Measurements from ENCODE around the gene RAP1GDS1. TPM values are rescaled to one million over a fixed set of nuclear protein-coding genes. Genes with fewer than 3 reads are reported as not detected.

The RAP1GDS1 gene
- total and polyA plus RNA-seq, 2 of the 4 experiments (the other 2 are of a cell fraction), result 29.0 to 85.1 TPM

DNA sequence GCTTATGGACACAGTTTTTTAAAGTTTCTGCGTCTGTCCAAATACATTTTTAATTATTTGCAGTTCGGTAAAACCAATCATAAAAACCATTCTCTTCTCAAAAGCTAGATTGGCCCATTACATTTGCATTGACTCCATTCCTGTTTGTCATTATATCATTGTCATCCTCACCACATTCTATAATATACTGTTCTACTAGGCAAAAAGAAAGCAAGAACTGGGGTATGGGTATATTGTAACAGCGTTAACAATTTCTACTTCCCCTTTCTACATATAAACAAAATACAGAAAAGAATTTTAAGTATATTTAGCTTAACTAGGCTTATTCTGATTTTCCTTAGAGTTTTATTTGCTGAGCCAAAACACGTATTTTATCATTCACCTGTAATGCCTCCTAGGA is 91.8 kb downstream of the RAP1GDS1 start:
- no peaks in the 10 kb centered on the region for H3K9me3 ChIP-seq (ENCODE audit: control insufficient read depth, insufficient read depth, low read length)
- no TSS peak for BruUV-seq (replicated peaks)
- no peak overlapping the region for H3K4me3 ChIP-seq (ENCODE audit: insufficient read depth, low read depth, low read length)
- no peaks in the 10 kb centered on the region for H4K20me1 ChIP-seq (ENCODE audit: insufficient read depth, low read length)
- H4K5ac ChIP-seq (ENCODE audit: low read depth, low read length), result no peak overlapping the region
- H3K36me3 ChIP-seq (ENCODE audit: control insufficient read depth, insufficient read depth, low read length), result no peaks in the 10 kb centered on the region; the same call in 1 of the 2 replicates
- H2BK120ac ChIP-seq (ENCODE audit: low read depth, low read length), result no peak overlapping the region
- no peak overlapping the region for H3K4me2 ChIP-seq (ENCODE audit: low read depth, low read length)
- H2AK5ac ChIP-seq (ENCODE audit: low read depth, low read length), result no peak overlapping the region
- H2AK9ac ChIP-seq (replicated peaks; ENCODE audit: low read depth, low read length, poor library complexity), result no peak overlapping the region
- DNase-seq (no peak), ATAC-seq (ENCODE audit: low read depth) (no peak)
- H3K4ac ChIP-seq (ENCODE audit: low read depth, low read length), result no peak overlapping the region
- CTCF ChIA-PET, result interaction anchor here (0.7 kb wide), 1 partner anchor 16 kb away, joined by 3 read pairs; no protein-coding TSS in a partner anchor
- H4K8ac ChIP-seq (ENCODE audit: low read depth in 2 of 2, low read length in 2 of 2), result no peak overlapping the region
- H3K18ac ChIP-seq (ENCODE audit: low read depth, low read length), result no peak overlapping the region
- H2BK20ac ChIP-seq (ENCODE audit: low read depth, low read length), result no peak overlapping the region
- intact Hi-C loops (cut with micrococcal nuclease), result no loop called here
- POLR2A ChIA-PET (ENCODE audit: unreplicated experiment), result no interaction called here
- H3K27ac ChIP-seq (ENCODE audit: insufficient read depth, low read length), result no peak overlapping the region
- no peak overlapping the region for H2AFZ ChIP-seq (replicated peaks; ENCODE audit: low read length, poor library complexity)
- WGBS, 2 experiments (ENCODE audit: extremely low coverage in 2 of 2, insufficient read length in 1 of 2), result no CpG with 5 or more reads among the region's 4 CpGs
- H4K91ac ChIP-seq (ENCODE audit: insufficient read depth, low read depth, low read length), result no peak overlapping the region
- in situ Hi-C loops (cut with MboI; ENCODE audit: low sequenced_read_pairs), result no loop called here
- no peak overlapping the region for H3K14ac ChIP-seq (replicated peaks; ENCODE audit: low read depth, low read length)
- no peaks in the 10 kb centered on the region for H3K9me1 ChIP-seq (ENCODE audit: insufficient read depth, low read length)
- no peak for TF ChIP-seq POLR2A (IDR thresholded peaks at IDR 0.05; ENCODE audit: low read depth, low read length)
- TF ChIP-seq MXI1 (IDR thresholded peaks at IDR 0.05; ENCODE audit: borderline replicate concordance, low read depth, low read length), result no peak
- no peak for TF ChIP-seq MAZ (IDR thresholded peaks at IDR 0.05; ENCODE audit: borderline replicate concordance, low read depth, low read length)
- TF ChIP-seq BHLHE40 (IDR thresholded peaks at IDR 0.05; ENCODE audit: low read depth, low read length), result no peak
- TF ChIP-seq, protein P1, sequence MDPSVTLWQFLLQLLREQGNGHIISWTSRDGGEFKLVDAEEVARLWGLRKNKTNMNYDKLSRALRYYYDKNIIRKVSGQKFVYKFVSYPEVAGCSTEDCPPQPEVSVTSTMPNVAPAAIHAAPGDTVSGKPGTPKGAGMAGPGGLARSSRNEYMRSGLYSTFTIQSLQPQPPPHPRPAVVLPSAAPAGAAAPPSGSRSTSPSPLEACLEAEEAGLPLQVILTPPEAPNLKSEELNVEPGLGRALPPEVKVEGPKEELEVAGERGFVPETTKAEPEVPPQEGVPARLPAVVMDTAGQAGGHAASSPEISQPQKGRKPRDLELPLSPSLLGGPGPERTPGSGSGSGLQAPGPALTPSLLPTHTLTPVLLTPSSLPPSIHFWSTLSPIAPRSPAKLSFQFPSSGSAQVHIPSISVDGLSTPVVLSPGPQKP (IDR thresholded peaks at IDR 0.05; ENCODE audit: borderline replicate concordance, low read depth, low read length), result no peak
- TF ChIP-seq SMC3 (IDR thresholded peaks at IDR 0.05; ENCODE audit: low read depth, low read length), result no peak
- no peak for TF ChIP-seq CHD1 (IDR thresholded peaks at IDR 0.05; ENCODE audit: low read depth, low read length)
- no peak for TF ChIP-seq CTCF (conservative IDR thresholded peaks at IDR 0.05; ENCODE audit: low read depth, low read length)
- no peak for TF ChIP-seq RCOR1 (IDR thresholded peaks at IDR 0.05; ENCODE audit: insufficient replicate concordance, low read length)
- TF ChIP-seq NFE2L2 (IDR thresholded peaks at IDR 0.05; ENCODE audit: low read depth, low read length), result no peak
- TF ChIP-seq FOS (IDR thresholded peaks at IDR 0.05; ENCODE audit: low read depth, low read length), result no peak
- TF ChIP-seq RFX5 (IDR thresholded peaks at IDR 0.05; ENCODE audit: low read depth, low read length), result no peak
- no peak for TF ChIP-seq RAD21 (IDR thresholded peaks at IDR 0.05; ENCODE audit: low read length)
- no peak for TF ChIP-seq MAFK (IDR thresholded peaks at IDR 0.05; ENCODE audit: low read depth, low read length)
- no peak for TF ChIP-seq CEBPB (IDR thresholded peaks at IDR 0.05; ENCODE audit: low read depth, low read length)
- TF ChIP-seq, protein P2, sequence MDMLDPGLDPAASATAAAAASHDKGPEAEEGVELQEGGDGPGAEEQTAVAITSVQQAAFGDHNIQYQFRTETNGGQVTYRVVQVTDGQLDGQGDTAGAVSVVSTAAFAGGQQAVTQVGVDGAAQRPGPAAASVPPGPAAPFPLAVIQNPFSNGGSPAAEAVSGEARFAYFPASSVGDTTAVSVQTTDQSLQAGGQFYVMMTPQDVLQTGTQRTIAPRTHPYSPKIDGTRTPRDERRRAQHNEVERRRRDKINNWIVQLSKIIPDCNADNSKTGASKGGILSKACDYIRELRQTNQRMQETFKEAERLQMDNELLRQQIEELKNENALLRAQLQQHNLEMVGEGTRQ (IDR thresholded peaks at IDR 0.05; ENCODE audit: low read depth, low read length), result no peak
- no peaks in the 10 kb centered on the region for H3K4me1 ChIP-seq (ENCODE audit: control insufficient read depth, insufficient read depth, low read length)
- no peak overlapping the region for H3K56ac ChIP-seq (ENCODE audit: extremely low read depth, insufficient read depth, low read length)
- H2BK15ac ChIP-seq (ENCODE audit: low read depth, low read length), result no peak overlapping the region
- H3K23ac ChIP-seq (ENCODE audit: low read depth, low read length), result no peak overlapping the region
- no peak overlapping the region for H3K9ac ChIP-seq (ENCODE audit: low read depth, low read length)
- peaks cover 9 to 13% of the 10 kb centered on the region in 2 experiments for H3K79me1 ChIP-seq (ENCODE audit: low read depth in 1 of 2, low read length in 2 of 2)
- no peak overlapping the region for H2BK5ac ChIP-seq (ENCODE audit: low read depth, low read length, poor library complexity, severe bottlenecking)
- no peaks in the 10 kb centered on the region for H3K27me3 ChIP-seq (ENCODE audit: control insufficient read depth, insufficient read depth, low read length)
- dilution Hi-C loops (cut with HindIII; ENCODE audit: low sequenced_read_pairs, unreplicated experiment), result no loop called here

Data from IMR-90 (cell line).